Stomach smooth muscle (tissue), 2 donors: ENCODE data around the gene EIF2B4.

Experiments
- H3K27ac ChIP-seq: one replicate; pipeline ENCODE4 v1.7.0; 2013; ENCODE audit warnings: mild to moderate bottlenecking, low read length, inconsistent platforms
- H3K27me3 ChIP-seq, 2 donors: one replicate each; pipeline ENCODE4 v1.7.0; 2013; ENCODE audit warnings: low read length in 2 of 2; ENCODE audit not compliant: insufficient read depth in 2 of 2, control insufficient read depth in 1 of 2
- H3K36me3 ChIP-seq, 2 donors: one replicate each; pipeline ENCODE4 v1.7.0; 2013; ENCODE audit warnings: low read length in 2 of 2; ENCODE audit not compliant: control insufficient read depth in 2 of 2, insufficient read depth in 2 of 2
- H3K4me1 ChIP-seq: one replicate; pipeline ENCODE4 v1.7.0; 2013; ENCODE audit warnings: low read length; ENCODE audit not compliant: control insufficient read depth, insufficient read depth
- H3K4me3 ChIP-seq, 2 donors: one replicate each; pipeline ENCODE4 v1.7.0; 2013; ENCODE audit warnings: low read length in 2 of 2
- H3K9ac ChIP-seq, 2 donors: one replicate each; pipeline ENCODE4 v1.7.0; 2013; ENCODE audit warnings: low read length in 2 of 2, mild to moderate bottlenecking in 1 of 2
- H3K9me3 ChIP-seq, 2 donors: one replicate each; pipeline ENCODE4 v1.7.0; 2013; ENCODE audit warnings: low read length in 2 of 2; ENCODE audit not compliant: control insufficient read depth in 2 of 2
- donor health status: healthy.
- donor health status: Pancreatic carcinoma.

Gene EIF2B4

GRCh38 chr2:27376866-27377617, 6.9 kb upstream of the EIF2B4 start:
- Histone ChIP-seq H3K27me3 (no peaks in the 10 kb centered on the region), H3K27ac (no peak overlapping the region), H3K9ac (no peak overlapping the region), H3K4me3 (no peak overlapping the region), H3K36me3 (peaks cover 44 to 59% of the 10 kb centered on the region in 2 donors), H3K9me3 (no peaks in the 10 kb centered on the region), H3K4me1 (peaks cover 22% of the 10 kb centered on the region)

DNA sequence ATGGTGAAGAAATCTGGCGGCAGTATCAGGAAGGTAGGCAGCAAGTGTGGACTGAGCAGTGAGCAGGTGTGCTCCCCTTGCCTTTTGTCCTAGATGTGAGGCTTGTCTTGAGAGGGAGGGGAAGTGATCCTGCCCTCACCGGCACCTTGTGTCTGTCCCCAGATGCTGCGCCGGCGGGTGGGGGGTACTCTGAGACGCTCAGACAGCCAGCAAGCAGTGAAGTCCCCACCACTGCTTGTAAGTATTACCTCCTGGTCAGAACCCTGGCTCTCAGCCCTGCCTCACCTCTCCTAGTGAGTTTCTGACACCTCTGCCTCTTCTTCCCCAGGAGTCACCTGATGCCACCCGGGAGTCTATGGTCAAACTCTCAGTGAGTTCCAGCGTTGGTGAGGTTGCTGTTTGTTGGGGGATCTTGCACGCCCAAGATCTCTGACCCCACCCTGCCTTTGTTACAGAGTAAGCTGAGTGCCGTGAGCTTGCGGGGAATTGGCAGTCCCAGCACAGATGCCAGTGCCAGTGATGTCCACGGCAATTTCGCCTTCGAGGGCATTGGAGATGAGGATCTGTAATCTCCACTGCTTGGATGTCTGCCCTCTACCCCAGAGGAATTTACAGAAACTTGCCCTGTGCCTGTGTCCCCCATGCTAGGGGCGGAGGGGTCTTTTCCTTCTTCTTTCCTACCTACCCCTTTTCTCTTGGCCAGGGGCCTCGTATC, 6.2 kb upstream of the EIF2B4 start:
- Histone ChIP-seq H3K4me3 (no peak overlapping the region), H3K9me3 (no peaks in the 10 kb centered on the region), H3K27me3 (no peaks in the 10 kb centered on the region), H3K36me3 (peaks cover 44 to 51% of the 10 kb centered on the region in 2 donors), H3K9ac (no peak overlapping the region), H3K27ac (no peak overlapping the region), H3K4me1 (peaks cover 27% of the 10 kb centered on the region)

- H3K9me3 ChIP-seq, result no peaks in the 10 kb centered on the region
- no peak overlapping the region for H3K4me3 ChIP-seq
- peaks cover 44 to 51% of the 10 kb centered on the region in 2 donors for H3K36me3 ChIP-seq
- no peaks in the 10 kb centered on the region for H3K27me3 ChIP-seq
- no peak overlapping the region for H3K9ac ChIP-seq
- H3K4me1 ChIP-seq, result peaks cover 26% of the 10 kb centered on the region
- H3K27ac ChIP-seq, result no peak overlapping the region
These were observed 5.5 kb upstream of the EIF2B4 start for GRCh38 chr2:27375513-27376099.

- peaks cover 26% of the 10 kb centered on the region for H3K4me1 ChIP-seq
- no peaks in the 10 kb centered on the region for H3K27me3 ChIP-seq
- no peaks in the 10 kb centered on the region for H3K9me3 ChIP-seq
- H3K27ac ChIP-seq, result no peak overlapping the region
- H3K4me3 ChIP-seq, result no peak overlapping the region
- H3K9ac ChIP-seq, result no peak overlapping the region
- H3K36me3 ChIP-seq, result peaks cover 46 to 51% of the 10 kb centered on the region in 2 donors
These were observed 3.4 kb upstream of the EIF2B4 start for GRCh38 chr2:27373567-27373966.

DNA sequence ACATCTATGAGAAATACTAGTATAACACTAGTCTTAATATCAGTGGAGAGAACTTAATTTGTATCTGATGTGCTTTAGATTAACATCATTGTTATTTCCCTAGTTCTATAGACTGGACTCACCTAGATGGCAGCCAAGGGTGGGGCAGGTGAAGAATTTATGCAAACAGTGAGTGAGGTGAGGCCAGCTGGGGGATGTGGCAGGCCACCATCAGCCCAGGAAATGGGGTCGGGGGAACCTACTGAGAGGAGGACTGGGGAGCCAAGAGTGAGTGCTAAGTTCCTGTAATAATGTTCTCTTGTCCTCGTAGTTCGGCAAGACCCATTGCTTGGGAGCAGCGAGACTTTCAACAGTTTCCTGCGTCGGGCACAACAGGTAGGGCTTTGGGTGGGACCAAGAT, 2.8 kb upstream of the EIF2B4 start:
- Histone ChIP-seq H3K4me3 (no peak overlapping the region), H3K36me3 (peaks cover 50 to 57% of the 10 kb centered on the region in 2 donors), H3K9me3 (no peaks in the 10 kb centered on the region), H3K27ac (no peak overlapping the region), H3K4me1 (peaks cover 26% of the 10 kb centered on the region), H3K9ac (no peak overlapping the region), H3K27me3 (no peaks in the 10 kb centered on the region)

- H3K4me1 ChIP-seq, result peaks cover 26% of the 10 kb centered on the region
- H3K4me3 ChIP-seq, result peak overlapping the region; percentile 96
- no peaks in the 10 kb centered on the region for H3K9me3 ChIP-seq
- H3K36me3 ChIP-seq, result peaks cover 50 to 58% of the 10 kb centered on the region in 2 donors
- H3K27ac ChIP-seq, result peak overlapping the region; percentile 82
- no peaks in the 10 kb centered on the region for H3K27me3 ChIP-seq
- H3K9ac ChIP-seq, result peak overlapping the region; percentile 92 to 98
These were observed 880 bp upstream of the EIF2B4 start for GRCh38 chr2:27370816-27371620.

- Histone ChIP-seq H3K4me3 (peak overlapping the region; percentile 83 to 96), H3K27ac (peak overlapping the region; percentile 90), H3K4me1 (peaks cover 26% of the 10 kb centered on the region), H3K36me3 (peaks cover 45 to 53% of the 10 kb centered on the region in 2 donors), H3K27me3 (no peaks in the 10 kb centered on the region), H3K9me3 (no peaks in the 10 kb centered on the region), H3K9ac (peak overlapping the region; percentile 93 to 95)
These were observed 590 bp downstream of the EIF2B4 start for GRCh38 chr2:27369471-27370025.

DNA sequence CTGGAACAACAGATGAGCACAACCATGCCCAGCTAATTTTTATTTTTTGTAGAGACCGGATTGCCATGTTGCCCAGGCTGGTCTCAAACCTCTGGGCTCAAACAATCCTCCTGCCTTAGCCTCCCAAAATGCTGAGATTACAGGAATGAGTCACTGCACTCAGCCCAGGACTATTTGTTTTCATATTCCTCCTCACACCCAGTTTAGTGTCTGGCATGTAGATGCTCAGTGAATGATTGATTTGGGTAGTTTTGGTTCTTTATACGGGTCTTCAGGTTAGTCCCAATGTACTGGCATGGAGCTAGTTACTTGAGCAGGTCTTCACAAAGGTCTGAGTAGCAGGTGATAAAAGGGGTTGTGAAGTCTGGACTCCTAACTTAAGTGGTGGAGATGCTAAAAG, 6.2 kb downstream of the EIF2B4 start:
- H3K27me3 ChIP-seq, result no peaks in the 10 kb centered on the region
- H3K4me1 ChIP-seq, result peaks cover 4% of the 10 kb centered on the region
- no peak overlapping the region for H3K9ac ChIP-seq
- no peak overlapping the region for H3K4me3 ChIP-seq
- no peaks in the 10 kb centered on the region for H3K9me3 ChIP-seq
- no peak overlapping the region for H3K27ac ChIP-seq
- peaks cover 42% of the 10 kb centered on the region in 2 donors for H3K36me3 ChIP-seq

DNA sequence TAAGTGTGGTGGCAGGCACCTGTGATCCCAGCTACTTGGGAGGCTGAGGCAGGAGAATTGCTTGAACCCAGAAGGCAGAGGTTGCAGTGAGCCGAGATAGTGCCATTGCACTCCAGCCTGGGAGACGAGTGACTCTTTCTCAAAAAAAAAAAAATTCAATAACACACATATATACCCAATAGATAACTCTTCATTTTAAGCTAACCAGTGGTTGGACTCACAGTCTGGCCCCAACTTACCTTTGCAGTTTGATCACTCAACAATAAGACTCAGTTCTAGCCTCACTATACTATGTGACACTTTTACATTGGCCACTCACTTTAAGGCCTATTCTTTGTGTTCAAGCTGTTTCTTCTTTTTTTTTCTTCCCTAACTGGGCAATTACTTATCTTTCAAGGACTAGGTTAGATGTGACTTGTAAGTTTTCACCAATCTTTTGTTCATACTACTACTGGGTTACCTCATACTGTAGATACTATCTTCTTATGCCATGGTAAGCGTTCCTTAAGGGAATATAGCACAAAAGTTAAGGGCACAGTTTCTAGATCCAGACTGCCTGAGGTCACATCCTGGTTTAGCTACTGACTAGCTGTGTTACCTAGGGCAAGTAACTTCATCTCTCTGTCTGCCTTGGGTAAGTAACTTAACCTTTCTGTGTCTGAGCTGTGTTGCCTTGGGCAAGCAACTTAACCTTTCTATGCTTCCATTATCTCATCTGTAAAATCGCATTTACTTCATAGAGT, 7.3 kb downstream of the EIF2B4 start:
- H3K36me3 ChIP-seq, result peaks cover 33 to 35% of the 10 kb centered on the region in 2 donors
- H3K27me3 ChIP-seq, result no peaks in the 10 kb centered on the region
- no peaks in the 10 kb centered on the region for H3K9me3 ChIP-seq
- no peak overlapping the region for H3K27ac ChIP-seq
- no peak overlapping the region for H3K9ac ChIP-seq
- H3K4me1 ChIP-seq, result peaks cover 4% of the 10 kb centered on the region
- no peak overlapping the region for H3K4me3 ChIP-seq
